ENCODE data around the gene LRRC71.

GRCh38 chr1:156936721-156937220 lies 16.3 kb downstream of the LRRC71 start:
- no peak for TF ChIP-seq EP300 (IDR thresholded peaks at IDR 0.05; ENCODE audit: low read depth)
- TF ChIP-seq CTCF (IDR thresholded peaks at IDR 0.05) = no peak
